Activated CD4-positive, alpha-beta T cell treated with anti-CD3 and anti-CD28 coated beads for 36 hours (primary cell): ENCODE results near the gene SMCHD1. TPM values are rescaled to one million over a fixed set of nuclear protein-coding genes. Genes with fewer than 3 reads are reported as not detected.

Source experiments
- ATAC-seq: fragments of 200-7000 bp; cut with Tn5 transposase; one replicate; pipeline ENCODE4 v1.10.0; 2021; ENCODE audit warnings: mild to moderate bottlenecking, moderate library complexity
- CTCF ChIA-PET: fragments of 350-600 bp; sonication (Branson Sonifier 250); formaldehyde crosslinking; loops from one replicate; lab custom pipeline; 2021; ENCODE audit warnings: antibody characterized with exemption; lab: Charles Lee
- POLR2A ChIA-PET: fragments of 350-600 bp; sonication (Branson Sonifier 250); formaldehyde crosslinking; loops from one replicate; lab custom pipeline; 2021; ENCODE audit warnings: antibody characterized with exemption, inconsistent platforms; lab: Charles Lee
- DNase-seq: peaks from one replicate; pipeline ENCODE4 v3.0.0-alpha.2; 2020
- H3K27ac Mint-ChIP-seq: one replicate; pipeline ENCODE4 v1.8.0; 2021; ENCODE audit warnings: mixed read lengths
- H3K27me3 Mint-ChIP-seq: one replicate; pipeline ENCODE4 v1.8.0; 2021; ENCODE audit warnings: mixed read lengths
- H3K36me3 Mint-ChIP-seq: one replicate; pipeline ENCODE4 v1.8.0; 2021; ENCODE audit warnings: low read depth, mixed read lengths
- H3K4me1 Mint-ChIP-seq: one replicate; pipeline ENCODE4 v1.8.0; 2021; ENCODE audit warnings: mixed read lengths
- H3K4me3 Mint-ChIP-seq: one replicate; pipeline ENCODE4 v1.8.0; 2021; ENCODE audit warnings: mild to moderate bottlenecking, moderate library complexity, mixed read lengths
- H3K9me3 Mint-ChIP-seq: one replicate; pipeline ENCODE4 v1.8.0; 2021; ENCODE audit warnings: low read depth, mixed read lengths
- intact Hi-C, 2 experiments: fragments of 100-400 bp; cut with DNase I in 1 of 2; cut with micrococcal nuclease in 1 of 2; formaldehyde crosslinking; loops; one replicate each; pipeline versions ENCODE4 v1.14.2 to v1.15.1; 2022 to 2024; cut with DNase I, micrococcal nuclease
- total RNA-seq, 2 experiments: library from RNA; stranded (reverse); gene quantifications; one replicate each; pipeline ENCODE4 v1.2.3, GENCODE V29; 2021

SMCHD1 gene
- total RNA-seq, 2 experiments from 2014 or later = 89.5 to 121 TPM

GRCh38 chr18:2683055-2683454 lies 27.5 kb downstream of the SMCHD1 start:
- Mint-ChIP-seq H3K27ac (peak overlapping the region; percentile 90), H3K4me1 (peaks cover 72% of the 10 kb centered on the region), H3K4me3 (peak overlapping the region; percentile 37), H3K36me3 (peaks cover 75% of the 10 kb centered on the region), H3K27me3 (no peaks in the 10 kb centered on the region), H3K9me3 (peaks cover 8% of the 10 kb centered on the region)
- ChIA-PET CTCF (interaction anchor here (0.9 to 2.0 kb wide), 5 partner anchors 9 to 24 kb away, joined by 4 to 8 read pairs (median 4); no protein-coding TSS in a partner anchor), POLR2A (interaction anchor here (0.6 to 1.2 kb wide), 4 partner anchors 8 to 214 kb away, joined by 3 to 6 read pairs (median 5); no protein-coding TSS in a partner anchor)
- DNase-seq (no peak), ATAC-seq (peak; percentile 30)
- intact Hi-C loops = loop anchor here (2.0 to 5.0 kb wide), 3 partner anchors 14 to 34 kb away; no protein-coding TSS in a partner anchor

DNA sequence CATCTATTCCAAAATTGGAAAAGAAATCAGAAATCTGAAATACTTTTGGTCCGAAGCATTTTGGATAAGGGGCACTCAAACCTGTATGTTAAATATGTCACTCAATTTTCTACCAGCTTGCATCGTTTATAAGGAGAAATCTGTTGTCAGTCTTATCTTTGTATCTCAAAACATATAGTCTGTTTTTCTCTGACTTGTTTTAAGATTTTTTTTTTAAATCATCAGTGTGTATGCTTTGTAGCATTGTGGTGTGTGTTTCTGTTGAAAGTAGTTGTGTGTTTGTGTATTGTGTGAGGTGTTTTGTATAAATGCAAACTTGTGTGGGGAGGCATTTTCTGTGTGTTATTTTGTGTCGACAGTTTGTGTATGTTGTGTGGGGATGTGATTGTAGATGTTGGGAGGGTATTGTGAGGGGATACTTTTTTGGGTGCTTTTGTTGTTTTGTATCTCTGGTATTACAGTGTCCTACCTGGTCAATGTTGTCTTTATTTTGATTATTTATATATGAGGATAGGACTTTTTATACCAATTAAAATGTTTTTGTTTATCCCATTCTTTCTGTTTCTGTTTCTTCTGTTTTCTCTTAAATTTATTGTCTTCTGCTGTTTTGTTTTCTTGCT lies 30.9 kb downstream of the SMCHD1 start:
- intact Hi-C loops = no loop called here
- Mint-ChIP-seq H3K4me1 (peaks cover 70% of the 10 kb centered on the region), H3K27me3 (no peaks in the 10 kb centered on the region), H3K4me3 (no peak overlapping the region), H3K27ac (peak overlapping the region; percentile 81), H3K36me3 (peaks cover 78% of the 10 kb centered on the region), H3K9me3 (peaks cover 8% of the 10 kb centered on the region)
- ChIA-PET POLR2A (no interaction called here), CTCF (interaction anchor here (1.0 kb wide), 1 partner anchor 9 kb away, joined by 3 read pairs; no protein-coding TSS in a partner anchor)
- ATAC-seq (no peak), DNase-seq (no peak)

DNA sequence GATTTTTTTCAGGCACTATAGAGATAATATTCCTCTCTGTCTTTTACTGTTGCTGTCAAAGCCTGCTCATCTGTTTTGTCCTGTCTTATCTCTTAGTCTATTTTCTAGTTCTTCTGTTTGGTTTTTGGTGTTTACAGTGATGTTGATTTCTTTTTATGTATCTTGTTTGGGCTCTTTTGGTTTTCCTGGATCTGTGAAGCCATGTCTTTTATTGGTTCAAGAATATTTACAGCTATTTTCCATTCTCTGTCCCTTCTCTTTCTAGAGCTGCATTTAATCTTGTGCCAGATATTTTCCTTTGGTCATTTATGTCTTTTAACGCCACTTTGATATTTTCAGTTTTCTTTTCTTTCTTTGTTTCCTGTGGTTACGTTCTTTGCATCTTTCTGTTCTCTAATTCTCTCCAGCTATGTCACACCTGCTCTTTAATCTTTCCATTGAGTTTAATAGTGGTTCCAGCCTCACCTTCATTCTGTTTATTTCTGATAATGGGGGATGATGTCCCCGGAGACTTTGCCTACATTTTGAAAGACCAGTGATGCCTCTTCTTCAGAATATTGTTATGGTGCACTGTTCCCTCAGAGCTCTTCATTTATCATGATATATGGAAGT lies 32.0 kb downstream of the SMCHD1 start:
- Mint-ChIP-seq H3K4me1 (peaks cover 69% of the 10 kb centered on the region), H3K4me3 (peak overlapping the region; percentile 29), H3K36me3 (peaks cover 82% of the 10 kb centered on the region), H3K27ac (peak overlapping the region; percentile 82), H3K27me3 (no peaks in the 10 kb centered on the region), H3K9me3 (peaks cover 8% of the 10 kb centered on the region)
- ChIA-PET POLR2A (interaction anchor here (0.6 kb wide), 1 partner anchor 407 kb away, joined by 4 read pairs; no protein-coding TSS in a partner anchor), CTCF (interaction anchor here (0.9 to 1.9 kb wide), 4 partner anchors 10 to 34 kb away, joined by 3 to 9 read pairs (median 4); no protein-coding TSS in a partner anchor)
- peak; percentile 16 for ATAC-seq
- no peak for DNase-seq
- intact Hi-C loops = no loop called here

DNA sequence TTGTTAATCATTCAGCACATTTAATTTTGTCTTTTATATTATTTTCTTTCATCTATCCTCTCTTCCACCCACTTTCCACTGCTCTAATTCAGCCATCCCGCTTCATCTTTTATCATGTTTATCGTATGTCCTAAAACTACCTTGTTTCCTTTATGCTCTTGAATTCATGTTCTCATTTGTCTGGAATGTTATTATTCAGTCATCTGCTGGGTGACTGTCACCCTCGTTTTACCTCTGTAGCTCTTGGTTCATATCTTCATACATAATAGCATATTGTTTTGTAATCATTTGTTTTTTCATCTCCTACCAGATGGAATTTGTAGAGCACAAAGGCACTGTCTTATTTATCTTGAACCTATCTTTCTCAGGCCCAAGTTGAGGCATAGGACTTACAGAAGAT lies 37.0 kb downstream of the SMCHD1 start:
- no peak for DNase-seq
- ChIA-PET POLR2A (no interaction called here), CTCF (interaction anchor here (3.1 kb wide), 1 partner anchor 12 kb away, joined by 11 read pairs; no protein-coding TSS in a partner anchor)
- Mint-ChIP-seq H3K4me3 (no peak overlapping the region), H3K36me3 (peaks cover 67% of the 10 kb centered on the region), H3K27ac (peak overlapping the region; percentile 55), H3K9me3 (no peaks in the 10 kb centered on the region), H3K4me1 (peaks cover 36% of the 10 kb centered on the region), H3K27me3 (no peaks in the 10 kb centered on the region)
- intact Hi-C loops = no loop called here
- no peak for ATAC-seq

DNA sequence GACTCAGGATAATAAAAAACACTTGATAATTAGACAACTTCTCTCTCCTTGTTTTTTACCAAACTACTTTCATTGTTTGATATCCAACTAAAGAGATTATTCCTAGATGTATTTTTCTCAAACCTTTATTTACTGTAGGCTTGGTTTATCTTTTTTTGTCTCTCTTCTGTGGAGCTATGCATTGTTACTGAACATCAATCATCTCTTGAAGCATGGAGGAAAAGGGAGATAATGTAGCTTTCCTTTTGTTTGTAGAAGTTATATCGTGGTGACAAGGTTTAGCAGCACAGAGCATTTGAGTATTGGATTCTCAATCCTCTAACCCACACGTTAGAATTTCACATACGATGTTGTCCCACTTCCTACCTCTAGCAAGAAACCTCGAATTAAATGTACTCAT lies 41.7 kb downstream of the SMCHD1 start:
- H3K4me1 Mint-ChIP-seq = peaks cover 10% of the 10 kb centered on the region
- H3K4me3 Mint-ChIP-seq = no peak overlapping the region
- no peak for DNase-seq
- H3K27me3 Mint-ChIP-seq = no peaks in the 10 kb centered on the region
- no peak for ATAC-seq
- H3K36me3 Mint-ChIP-seq = peaks cover 66% of the 10 kb centered on the region
- POLR2A ChIA-PET = no interaction called here
- H3K9me3 Mint-ChIP-seq = no peaks in the 10 kb centered on the region
- CTCF ChIA-PET = interaction anchor here (0.7 to 1.7 kb wide), 5 partner anchors 9 to 21 kb away, joined by 3 to 9 read pairs (median 3); no protein-coding TSS in a partner anchor
- intact Hi-C loops = loop anchor here in 1 of 2 experiments (2.0 kb wide), 1 partner anchor 14 kb away; no protein-coding TSS in a partner anchor
- no peak overlapping the region for H3K27ac Mint-ChIP-seq

DNA sequence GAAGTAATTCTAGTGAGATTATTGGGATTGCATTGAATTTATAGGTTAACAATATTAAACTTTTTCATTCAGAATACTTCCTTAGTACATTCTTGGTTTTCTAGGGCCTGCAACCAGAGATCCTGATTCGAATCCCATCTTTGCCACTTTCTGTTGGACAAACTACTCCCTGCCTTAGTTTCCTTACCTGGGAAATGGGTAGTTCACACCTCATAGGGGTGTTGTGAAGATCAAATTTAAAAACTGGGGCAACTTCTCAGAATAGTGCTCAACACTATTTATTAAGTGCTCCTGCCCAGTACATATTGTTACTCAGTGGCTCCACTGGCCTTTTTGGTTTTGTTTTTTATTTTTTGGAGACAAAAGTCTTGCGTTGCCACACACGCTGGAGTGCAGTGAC lies 43.5 kb downstream of the SMCHD1 start:
- CTCF ChIA-PET = interaction anchor here (1.1 kb wide), 1 partner anchor 40 kb away, joined by 3 read pairs; no protein-coding TSS in a partner anchor
- H3K36me3 Mint-ChIP-seq = peaks cover 63% of the 10 kb centered on the region
- POLR2A ChIA-PET = no interaction called here
- ATAC-seq (no peak), DNase-seq (no peak)
- H3K4me1 Mint-ChIP-seq = peaks cover 3% of the 10 kb centered on the region
- no peaks in the 10 kb centered on the region for H3K9me3 Mint-ChIP-seq
- intact Hi-C loops = no loop called here
- no peak overlapping the region for H3K4me3 Mint-ChIP-seq
- H3K27ac Mint-ChIP-seq = peak overlapping the region; percentile 25
- H3K27me3 Mint-ChIP-seq = no peaks in the 10 kb centered on the region

GRCh38 chr18:2704541-2704940 lies 49.0 kb downstream of the SMCHD1 start:
- Mint-ChIP-seq H3K4me3 (no peak overlapping the region), H3K4me1 (peaks cover 20% of the 10 kb centered on the region), H3K27me3 (no peaks in the 10 kb centered on the region), H3K36me3 (peaks cover 64% of the 10 kb centered on the region), H3K9me3 (no peaks in the 10 kb centered on the region), H3K27ac (peak overlapping the region; percentile 59)
- CTCF ChIA-PET = interaction anchor here (0.7 to 2.9 kb wide), 3 partner anchors 11 to 290 kb away, joined by 3 to 11 read pairs (median 5); no protein-coding TSS in a partner anchor
- intact Hi-C loops = loop anchor here in 1 of 2 experiments (5.0 kb wide), 1 partner anchor 47 kb away; the partner anchor contains the start of gene SMCHD1
- no peak for ATAC-seq
- no peak for DNase-seq
- POLR2A ChIA-PET = no interaction called here

DNA sequence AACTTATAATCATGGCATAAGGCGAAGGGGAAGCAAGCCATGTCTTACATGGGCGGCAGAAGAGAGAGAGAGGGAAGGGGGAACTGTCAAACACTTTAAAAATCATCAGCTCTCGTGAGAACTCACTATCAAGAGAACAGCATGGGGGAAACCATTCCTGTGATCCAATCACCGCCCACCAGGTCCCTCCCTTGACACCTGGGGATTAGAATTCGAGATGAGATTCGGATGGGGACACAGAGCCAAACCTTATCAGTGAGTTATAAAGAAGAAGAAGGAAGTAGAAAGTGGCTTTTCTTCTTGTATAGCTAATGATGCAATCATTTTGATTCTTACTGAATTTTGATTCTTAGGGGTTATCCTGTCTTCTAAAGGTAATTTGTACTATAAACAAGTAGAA lies 51.4 kb downstream of the SMCHD1 start:
- H3K9me3 Mint-ChIP-seq = no peaks in the 10 kb centered on the region
- intact Hi-C loops = no loop called here

GRCh38 chr18:2707551-2708168 lies 52.1 kb downstream of the SMCHD1 start:
- Mint-ChIP-seq H3K36me3 (peaks cover 67% of the 10 kb centered on the region), H3K4me3 (no peak overlapping the region), H3K9me3 (no peaks in the 10 kb centered on the region), H3K27me3 (no peaks in the 10 kb centered on the region), H3K4me1 (peaks cover 34% of the 10 kb centered on the region), H3K27ac (no peak overlapping the region)
- ChIA-PET CTCF (interaction anchor here (0.6 to 1.0 kb wide), 2 partner anchors 10 to 54 kb away, joined by 3 read pairs; no protein-coding TSS in a partner anchor), POLR2A (no interaction called here)
- intact Hi-C loops = no loop called here
- DNase-seq (no peak), ATAC-seq (no peak)

More for the DNA sequence above, 51.4 kb downstream of the SMCHD1 start:
- no peak for DNase-seq
- Mint-ChIP-seq H3K36me3 (peaks cover 63% of the 10 kb centered on the region), H3K4me1 (peaks cover 28% of the 10 kb centered on the region), H3K27ac (peak overlapping the region; percentile 78), H3K27me3 (no peaks in the 10 kb centered on the region), H3K4me3 (no peak overlapping the region)
- CTCF ChIA-PET = interaction anchor here (0.8 kb wide), 1 partner anchor 10 kb away, joined by 3 read pairs; no protein-coding TSS in a partner anchor
- ATAC-seq = no peak
- POLR2A ChIA-PET = interaction anchor here (0.7 kb wide), 1 partner anchor 539 kb away, joined by 3 read pairs; no protein-coding TSS in a partner anchor

DNA sequence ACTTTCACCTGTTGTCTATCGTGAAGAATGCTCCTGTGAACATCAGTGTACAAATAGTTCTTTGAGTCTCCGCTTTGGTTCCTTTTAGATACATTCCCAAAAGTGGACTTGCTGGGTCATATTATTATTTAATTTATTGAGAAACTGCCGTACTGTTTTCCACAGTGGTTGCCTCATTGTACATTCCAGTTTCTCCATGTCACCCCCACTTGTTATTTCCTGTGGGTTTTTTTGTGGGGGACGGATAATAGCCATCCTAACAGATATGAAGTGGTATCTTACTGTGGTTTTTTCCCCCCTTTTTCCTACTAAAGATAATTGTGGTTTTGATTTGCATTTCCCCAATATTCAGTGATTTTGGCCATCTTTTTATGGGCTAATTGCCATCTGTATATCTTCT lies 53.8 kb downstream of the SMCHD1 start:
- Mint-ChIP-seq H3K27me3 (no peaks in the 10 kb centered on the region), H3K9me3 (no peaks in the 10 kb centered on the region), H3K4me3 (no peak overlapping the region), H3K27ac (no peak overlapping the region), H3K4me1 (peaks cover 45% of the 10 kb centered on the region), H3K36me3 (peaks cover 62% of the 10 kb centered on the region)
- CTCF ChIA-PET = interaction anchor here (1.0 kb wide), 1 partner anchor 9 kb away, joined by 7 read pairs; no protein-coding TSS in a partner anchor
- no peak for DNase-seq
- POLR2A ChIA-PET = no interaction called here
- intact Hi-C loops = no loop called here
- no peak for ATAC-seq

DNA sequence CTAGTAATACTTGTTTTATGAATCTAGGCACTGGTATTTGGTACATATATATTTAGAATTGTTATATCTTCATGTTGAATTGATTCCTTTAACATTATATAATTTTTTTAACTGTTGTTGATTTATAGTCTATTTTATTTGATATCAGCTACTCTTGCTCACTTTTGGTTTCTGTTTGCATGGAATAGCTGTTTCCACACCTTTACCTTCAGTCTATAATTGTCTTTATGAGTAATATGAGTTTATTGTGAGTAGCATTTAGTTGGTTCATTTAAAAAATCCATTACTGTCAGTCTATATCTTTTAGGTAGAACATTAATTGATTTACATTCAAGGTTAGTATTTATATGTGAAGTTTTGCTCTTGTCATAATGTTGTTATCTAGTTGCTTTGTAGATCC lies 58.6 kb downstream of the SMCHD1 start:
- peak; percentile 55 for ATAC-seq
- H3K27me3 Mint-ChIP-seq = no peaks in the 10 kb centered on the region
- H3K9me3 Mint-ChIP-seq = no peaks in the 10 kb centered on the region
- peaks cover 38% of the 10 kb centered on the region for H3K4me1 Mint-ChIP-seq
- H3K27ac Mint-ChIP-seq = peak overlapping the region; percentile 38
- intact Hi-C loops = no loop called here
- CTCF ChIA-PET = no interaction called here
- POLR2A ChIA-PET = no interaction called here
- H3K36me3 Mint-ChIP-seq = peaks cover 67% of the 10 kb centered on the region
- H3K4me3 Mint-ChIP-seq = no peak overlapping the region
- DNase-seq = no peak
